PC-3 (cell line): ENCODE data around the gene SOD1.

ENCODE experiments used
- EZH2 ChIP-seq: fragments of 300-600 bp; sonication (generic); IDR thresholded peaks from one replicate; pipeline ENCODE4 v1.6.1; 2017; ENCODE audit warnings: antibody characterized with exemption, mild to moderate bottlenecking, low read length; ENCODE audit not compliant: unreplicated experiment
- TF ChIP-seq, protein P1 (sequence below): fragments of 300-600 bp; sonication (generic); conservative IDR thresholded peaks from 2 replicates; pipeline ENCODE4 v1.5.1; 2017; ENCODE audit warnings: antibody characterized with exemption, low read depth, mild to moderate bottlenecking, low read length

GRCh38 chr21:31667639-31668038, 8.1 kb downstream of the SOD1 start:
- TF ChIP-seq, protein P1, sequence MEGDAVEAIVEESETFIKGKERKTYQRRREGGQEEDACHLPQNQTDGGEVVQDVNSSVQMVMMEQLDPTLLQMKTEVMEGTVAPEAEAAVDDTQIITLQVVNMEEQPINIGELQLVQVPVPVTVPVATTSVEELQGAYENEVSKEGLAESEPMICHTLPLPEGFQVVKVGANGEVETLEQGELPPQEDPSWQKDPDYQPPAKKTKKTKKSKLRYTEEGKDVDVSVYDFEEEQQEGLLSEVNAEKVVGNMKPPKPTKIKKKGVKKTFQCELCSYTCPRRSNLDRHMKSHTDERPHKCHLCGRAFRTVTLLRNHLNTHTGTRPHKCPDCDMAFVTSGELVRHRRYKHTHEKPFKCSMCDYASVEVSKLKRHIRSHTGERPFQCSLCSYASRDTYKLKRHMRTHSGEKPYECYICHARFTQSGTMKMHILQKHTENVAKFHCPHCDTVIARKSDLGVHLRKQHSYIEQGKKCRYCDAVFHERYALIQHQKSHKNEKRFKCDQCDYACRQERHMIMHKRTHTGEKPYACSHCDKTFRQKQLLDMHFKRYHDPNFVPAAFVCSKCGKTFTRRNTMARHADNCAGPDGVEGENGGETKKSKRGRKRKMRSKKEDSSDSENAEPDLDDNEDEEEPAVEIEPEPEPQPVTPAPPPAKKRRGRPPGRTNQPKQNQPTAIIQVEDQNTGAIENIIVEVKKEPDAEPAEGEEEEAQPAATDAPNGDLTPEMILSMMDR, result no peak
- no peak for TF ChIP-seq EZH2
